SH-SY5Y (cell line): Measurements from ENCODE around the gene CUL4B.
A peak's percentile ranks its signal among the peaks of the same experiment; 100 is the strongest.

Experiments used
- GATA2 ChIP-seq: IDR thresholded peaks from 2 replicates; pipeline ENCODE4 v1.6.1; 2011; ENCODE audit warnings: mild to moderate bottlenecking, low read depth, low read length
- GATA3 ChIP-seq: IDR thresholded peaks from 2 replicates; pipeline ENCODE4 v1.6.1; 2011; ENCODE audit warnings: low read depth, mild to moderate bottlenecking, low read length, moderate library complexity

CUL4B gene

DNA sequence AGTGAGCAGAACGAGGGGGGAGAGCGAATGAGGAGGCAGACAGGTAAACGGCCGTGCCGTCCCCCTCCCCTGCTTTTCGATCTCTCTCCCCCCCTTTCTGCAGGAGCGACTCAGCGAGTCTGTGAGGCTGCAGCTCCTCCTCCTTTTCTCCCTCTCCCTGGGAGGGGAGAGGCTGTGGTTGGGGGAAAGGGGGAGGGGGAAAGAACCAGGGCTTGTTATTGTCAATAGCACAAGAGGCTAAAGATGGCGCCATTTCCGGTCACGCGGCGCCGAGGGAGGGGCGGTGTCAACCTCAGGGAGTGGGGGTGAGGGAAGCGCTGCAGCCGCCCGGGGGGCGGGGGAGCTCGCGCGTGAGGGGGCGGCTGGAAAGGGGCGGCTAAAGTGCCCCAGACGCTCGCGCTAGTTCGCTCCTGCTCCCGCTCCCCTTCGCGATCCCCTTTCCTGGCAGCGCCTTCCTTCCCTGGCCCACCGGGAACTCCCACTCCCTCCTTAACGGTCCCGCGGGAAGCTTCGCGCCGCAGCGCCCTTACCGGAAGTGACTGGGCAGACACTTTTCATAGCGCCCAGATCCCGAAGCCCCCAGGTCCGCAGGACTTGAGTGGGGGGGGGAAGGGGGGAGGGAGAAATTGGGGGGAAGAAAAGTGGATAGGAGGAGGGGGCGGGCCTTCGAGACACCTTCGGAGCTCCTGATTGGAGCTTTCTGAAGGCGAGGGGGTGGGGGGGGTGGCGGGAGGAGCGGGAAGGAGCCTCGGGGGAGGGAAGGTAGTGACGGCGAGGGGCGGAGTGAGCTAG, at the start of gene CUL4B:
TSS of gene CUL4B (minus strand) at position 121 of the 792 bp plus-strand sequence. CDS start 324 bp downstream, outside the sequence.
- TF ChIP-seq GATA3 (no peak), GATA2 (no peak)

DNA sequence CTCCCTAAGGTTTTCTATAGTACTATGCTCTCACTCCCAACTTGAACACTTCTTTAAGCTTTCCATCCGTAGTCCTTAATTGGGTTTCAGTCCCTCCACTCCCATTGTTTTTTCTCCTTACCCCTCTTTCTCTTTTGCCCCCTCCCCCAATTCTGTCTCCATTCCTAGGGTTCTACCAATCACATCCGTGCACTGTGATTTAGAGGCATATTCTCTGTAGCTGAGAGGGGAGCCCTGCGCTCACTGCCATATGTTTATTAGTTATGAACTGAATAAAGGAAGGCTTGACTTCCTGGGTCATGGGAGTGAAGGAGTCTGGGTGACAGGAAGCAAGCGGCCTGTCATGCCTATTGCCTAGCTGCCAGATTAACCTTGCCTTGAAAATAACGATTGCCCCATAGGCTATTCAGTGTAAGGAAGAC, 43.6 kb upstream of the CUL4B start:
- TF ChIP-seq GATA3 (no peak), GATA2 (no peak)

DNA sequence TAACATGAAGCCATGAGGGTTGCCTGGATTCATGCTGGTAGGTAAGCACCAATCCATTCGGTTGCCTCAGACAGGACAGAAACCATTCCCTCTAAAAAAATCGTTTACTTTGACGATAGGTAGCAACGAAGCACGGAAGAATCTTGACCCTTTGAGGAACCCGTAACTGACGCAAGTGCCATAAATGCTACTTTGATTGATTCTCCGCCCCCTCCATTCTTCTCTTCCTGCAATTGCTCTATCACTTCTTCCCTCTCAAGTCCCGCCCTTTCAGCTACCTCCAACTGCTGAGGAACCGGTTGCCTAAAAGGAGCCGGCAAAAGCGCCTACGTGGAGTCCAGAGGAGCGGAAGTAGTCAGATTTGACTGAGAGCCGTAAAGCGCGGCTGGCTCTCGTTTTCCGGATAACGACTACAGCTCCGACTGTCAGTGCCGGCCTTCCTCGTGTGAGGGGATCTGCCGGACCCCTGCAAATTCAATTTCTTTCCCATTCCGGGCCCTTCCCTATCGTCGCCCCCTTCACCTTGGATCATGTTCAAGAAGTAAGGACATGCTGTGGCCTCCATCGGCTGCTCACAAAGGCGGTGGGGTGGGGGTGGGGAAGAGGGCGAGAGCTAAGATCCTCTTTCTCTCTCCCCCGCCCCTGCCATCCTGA, 43.1 kb upstream of the CUL4B start, which contains the start of gene MCTS1:
TSS of gene MCTS1 (plus strand) at position 395 of the 654 bp plus-strand sequence. CDS start at position 531, 136 bp downstream.
- TF ChIP-seq GATA2 (0 out of 2 replicates have a peak, but pooled peaks have one; percentile 4), GATA3 (no peak)

DNA sequence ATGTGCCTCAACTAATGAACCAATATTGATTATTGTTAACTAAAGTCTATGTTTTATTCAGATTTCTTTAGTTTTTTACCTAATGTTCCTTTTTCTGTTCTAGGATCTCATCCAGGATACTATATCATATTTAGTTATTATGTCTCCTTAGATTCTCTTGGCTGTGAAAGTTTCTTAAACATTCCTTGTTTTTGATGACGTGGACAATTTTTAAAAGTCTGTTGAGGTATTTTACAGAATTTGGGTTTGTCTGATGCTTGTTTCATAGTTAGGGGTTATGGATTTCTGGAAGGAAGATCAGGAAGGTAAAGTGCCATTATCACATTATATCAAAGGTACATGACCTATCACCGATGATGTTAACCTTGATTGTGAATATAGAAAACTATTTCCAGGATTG, 24.9 kb upstream of the CUL4B start:
- no peak for TF ChIP-seq GATA3

DNA sequence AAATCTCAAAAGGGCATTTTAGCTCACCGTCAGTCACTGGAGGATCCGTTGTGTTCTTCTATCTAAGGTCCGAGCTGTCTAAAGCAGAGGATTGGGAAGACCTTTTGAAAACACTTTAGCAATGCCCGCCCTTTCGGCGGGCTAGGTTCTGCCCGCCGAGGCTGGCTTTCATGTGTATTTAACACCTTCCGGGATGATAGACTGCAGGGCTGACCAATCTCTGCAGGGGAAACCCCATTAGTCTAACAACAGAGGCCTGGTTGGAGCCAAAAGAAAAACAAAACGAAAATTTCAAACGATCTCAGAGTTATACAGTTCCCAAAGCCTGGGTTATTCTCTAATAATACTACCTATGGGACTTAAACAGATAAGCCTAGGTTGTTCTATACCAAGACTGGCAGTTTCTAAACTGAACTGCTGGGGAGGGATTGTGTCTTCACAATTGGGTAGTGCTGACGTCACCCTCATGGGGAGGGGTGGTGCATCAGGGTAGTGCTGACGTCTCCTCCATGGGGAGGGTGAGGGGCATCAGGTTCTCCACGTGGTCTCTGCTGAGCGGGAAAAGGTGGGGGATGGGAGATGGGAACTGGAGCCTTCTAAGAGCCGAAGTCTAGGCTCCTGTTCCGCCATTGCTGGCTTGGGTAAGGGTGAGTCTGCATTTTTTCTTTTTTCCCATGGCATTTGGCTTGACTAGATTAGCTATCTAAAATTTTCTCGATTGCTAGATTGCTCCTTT, 14.8 kb upstream of the CUL4B start:
- TF ChIP-seq GATA2 (no peak), GATA3 (no peak)

DNA sequence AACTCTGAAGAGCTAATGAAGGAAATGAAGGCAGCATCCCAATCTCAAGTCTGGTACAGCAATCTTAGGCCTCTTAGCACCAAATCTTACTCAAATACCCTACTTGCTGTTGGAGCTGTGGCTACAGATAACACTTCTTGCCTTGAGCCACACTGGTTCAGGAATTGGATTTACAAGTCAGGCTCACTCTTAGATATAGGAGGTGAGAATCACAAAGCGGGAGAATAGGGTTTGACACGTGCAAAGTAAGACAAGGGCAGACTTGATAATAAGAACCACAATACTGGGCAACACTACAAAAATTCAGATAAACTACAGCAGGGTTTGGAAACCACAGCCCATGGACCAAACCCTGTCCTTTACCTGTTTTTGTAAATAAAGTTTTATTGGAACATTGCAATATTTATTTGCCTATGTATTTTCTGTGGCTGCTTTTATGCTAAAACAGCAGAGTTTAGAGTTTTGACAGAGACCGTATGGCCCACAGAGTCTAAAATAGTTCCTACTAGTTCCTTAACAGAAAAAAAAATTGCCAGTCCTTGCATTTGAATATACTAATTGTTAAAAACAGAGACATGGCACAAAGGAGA, 9.3 kb upstream of the CUL4B start:
- TF ChIP-seq GATA3 (no peak), GATA2 (no peak)

DNA sequence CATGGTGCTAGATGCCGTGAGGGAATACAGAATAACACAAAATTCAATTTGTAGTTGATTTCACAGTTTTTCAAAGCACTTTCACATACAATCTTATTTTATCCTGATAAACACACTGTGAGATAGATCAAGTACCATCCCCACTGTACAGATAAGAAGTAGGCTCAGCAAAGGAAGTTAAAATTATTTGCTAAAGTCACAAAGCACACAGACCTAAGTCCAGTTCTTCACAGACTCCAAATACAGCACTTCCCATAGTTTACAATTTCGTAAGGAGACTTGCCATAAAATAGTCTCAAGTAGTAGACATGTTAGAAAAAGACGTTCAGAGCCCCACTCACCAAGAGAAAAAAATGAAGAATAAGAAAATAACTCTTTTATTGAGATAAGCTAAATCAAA, 7.8 kb upstream of the CUL4B start:
- TF ChIP-seq GATA2 (no peak), GATA3 (no peak)

DNA sequence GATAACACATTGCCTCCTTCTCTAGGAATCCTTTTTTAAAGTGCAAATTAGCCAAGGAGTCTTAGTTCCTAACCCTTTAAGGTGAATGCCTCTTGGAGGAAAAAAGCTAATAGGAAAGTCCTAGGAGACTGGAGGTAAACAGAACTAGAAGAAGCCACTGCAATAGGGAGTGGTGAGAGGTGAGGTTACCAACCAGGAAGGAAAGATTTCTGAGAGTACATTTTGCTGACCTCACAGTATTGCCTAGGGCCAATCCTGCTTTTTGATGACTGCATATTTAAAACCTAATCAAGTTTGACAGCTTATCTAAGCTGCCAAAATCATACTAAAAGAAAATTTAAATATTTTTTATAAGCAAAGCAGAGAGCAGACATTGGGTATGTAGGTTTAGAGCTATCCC, 7.3 kb upstream of the CUL4B start:
- no peak for TF ChIP-seq GATA2
- TF ChIP-seq GATA3, result no peak

DNA sequence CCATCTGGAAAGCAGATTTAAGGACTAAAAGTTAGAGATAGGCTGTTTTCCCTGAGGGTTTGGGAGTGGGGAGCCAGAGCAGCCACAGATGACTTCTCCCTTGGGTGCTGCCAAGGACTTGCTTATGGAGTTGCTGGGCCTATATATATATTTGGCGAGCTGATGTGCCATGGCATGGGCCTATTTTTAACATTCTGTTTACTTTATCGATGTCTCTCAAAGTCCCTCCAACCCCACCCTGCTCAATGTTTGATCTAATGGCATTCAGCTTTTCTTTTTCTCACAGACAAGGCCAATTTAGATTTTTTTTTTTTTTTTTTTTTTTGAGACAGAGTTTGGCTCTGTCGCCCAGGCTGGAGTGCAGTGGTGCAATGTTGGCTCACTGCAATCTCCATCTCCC, 6.1 kb upstream of the CUL4B start:
- no peak for TF ChIP-seq GATA2
- TF ChIP-seq GATA3, result no peak

DNA sequence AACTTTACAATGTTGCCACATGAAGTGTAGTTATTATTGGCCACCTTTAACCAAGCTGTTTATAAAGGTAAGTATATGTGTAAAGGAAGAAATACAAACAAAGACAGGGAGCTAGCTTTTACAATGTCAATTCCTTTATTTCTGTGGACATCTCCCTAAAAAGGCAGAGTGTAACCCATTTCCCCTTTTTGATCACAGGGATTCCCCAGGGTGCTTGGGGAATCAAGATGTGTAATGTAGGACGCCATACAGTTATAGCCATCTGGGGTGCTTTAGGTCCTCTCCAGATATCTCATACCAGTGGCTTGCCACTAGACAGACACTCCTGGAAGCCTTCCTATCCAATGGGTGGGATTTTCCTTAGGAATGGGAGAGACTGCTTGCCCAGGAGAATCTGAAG, 4.2 kb upstream of the CUL4B start:
- TF ChIP-seq GATA3 (no peak), GATA2 (no peak)

DNA sequence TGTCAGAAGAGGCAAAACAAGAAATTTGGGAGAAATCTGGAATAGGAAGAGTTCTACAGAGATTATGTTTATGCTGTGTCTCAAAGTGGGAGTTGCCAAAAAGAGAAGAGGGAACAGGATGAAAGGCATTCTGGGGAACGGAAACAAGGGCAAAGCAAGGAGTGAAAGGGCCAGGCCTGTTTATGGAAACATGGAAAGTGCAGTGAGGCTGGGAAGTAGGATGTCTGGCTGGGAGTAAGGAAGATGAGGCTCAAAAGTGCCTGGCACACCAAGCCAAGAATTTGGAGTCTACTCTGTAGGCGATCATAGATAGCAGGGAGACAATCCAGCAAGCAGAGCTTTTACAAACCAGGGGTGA, 1.8 kb upstream of the CUL4B start:
- TF ChIP-seq GATA3, result no peak
- no peak for TF ChIP-seq GATA2

DNA sequence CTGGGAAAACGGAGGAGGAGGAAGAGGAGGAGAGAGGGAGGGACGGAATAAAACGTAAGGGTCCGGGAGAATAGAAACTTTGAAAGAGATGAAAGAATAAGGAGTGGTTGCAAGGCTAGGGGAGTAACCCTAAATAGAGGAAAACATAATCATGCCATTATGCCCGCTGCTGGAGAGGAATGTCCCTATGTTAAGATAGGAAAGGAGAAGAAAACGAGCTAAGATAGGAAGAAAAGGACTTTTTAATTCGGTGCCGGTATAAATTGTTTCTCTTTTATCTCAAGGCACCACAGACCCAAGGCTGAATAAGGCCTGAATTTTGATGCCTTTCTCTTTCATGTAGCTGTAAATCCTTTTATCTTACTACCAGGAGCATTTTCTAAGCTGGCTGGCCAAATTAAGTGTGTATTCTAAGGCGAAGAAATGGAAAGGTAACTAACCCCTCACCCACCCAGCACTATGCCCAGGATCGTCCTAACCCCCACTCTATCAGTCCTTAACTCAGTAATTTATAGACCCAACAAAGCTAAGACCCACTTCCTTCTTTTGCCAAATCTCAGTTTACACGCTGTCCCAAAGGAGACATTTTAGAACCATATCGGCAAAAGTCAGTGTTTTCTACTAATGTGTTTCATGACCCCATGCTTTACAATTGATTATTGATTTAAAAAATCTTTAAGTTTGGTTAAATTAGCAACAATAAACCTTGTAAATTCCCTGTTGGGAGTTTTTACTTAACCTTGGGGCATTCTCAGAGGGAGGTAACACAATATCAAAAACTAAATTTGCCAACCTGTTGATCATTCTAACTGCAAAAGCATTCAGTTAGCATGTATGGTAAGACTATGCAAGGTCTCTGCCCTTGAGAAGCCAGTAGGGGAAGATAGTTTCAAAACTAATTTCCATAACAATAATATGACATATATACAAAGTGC, 1.1 kb upstream of the CUL4B start:
- TF ChIP-seq GATA3 (no peak), GATA2 (no peak)

DNA sequence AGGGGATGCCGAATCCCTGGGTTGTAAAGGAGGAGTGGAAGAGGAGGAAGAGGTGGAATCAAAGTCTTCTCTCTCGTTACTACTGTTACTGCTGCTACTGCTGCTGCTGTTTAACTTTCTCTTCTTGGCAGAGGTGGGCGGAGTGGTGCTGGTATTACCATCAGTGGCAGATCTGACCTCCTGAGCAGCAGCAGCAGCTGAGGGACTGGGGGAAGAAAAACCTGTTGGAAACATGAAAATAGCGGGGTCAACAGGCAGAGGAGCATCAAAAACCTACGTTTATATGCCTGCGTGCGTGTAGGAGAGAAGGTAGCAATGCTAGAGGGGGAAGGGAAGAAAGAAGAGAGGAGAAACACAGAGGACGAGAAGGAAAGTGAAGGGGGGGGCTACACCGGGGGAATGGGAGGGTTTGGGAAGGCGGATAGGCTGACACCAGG, 339 bp downstream of the CUL4B start:
- TF ChIP-seq GATA2 (no peak), GATA3 (no peak)
